Glutamatergic neuron (in vitro differentiated cells): ENCODE data around the gene TCF19. TPM values are rescaled to one million over a fixed set of nuclear protein-coding genes. Genes with fewer than 3 reads are reported as not detected.

Experiments used
- DNase-seq: peaks from one replicate; pipeline ENCODE4 v3.0.0; 2022
- H3K27ac Mint-ChIP-seq: one replicate; pipeline ENCODE4 v1.8.0; 2020; ENCODE audit warnings: mild to moderate bottlenecking, mixed read lengths, inconsistent platforms; ENCODE audit not compliant: unreplicated experiment
- H3K27me3 Mint-ChIP-seq: one replicate; pipeline ENCODE4 v1.8.0; 2020; ENCODE audit warnings: mild to moderate bottlenecking, moderate library complexity, mixed read lengths, inconsistent platforms; ENCODE audit not compliant: unreplicated experiment
- H3K36me3 Mint-ChIP-seq: one replicate; pipeline ENCODE4 v1.8.0; 2020; ENCODE audit warnings: mild to moderate bottlenecking, mixed read lengths, inconsistent platforms; ENCODE audit not compliant: unreplicated experiment
- H3K4me1 Mint-ChIP-seq: one replicate; pipeline ENCODE4 v1.8.0; 2020; ENCODE audit warnings: mild to moderate bottlenecking, low read depth, mixed read lengths, inconsistent platforms; ENCODE audit not compliant: unreplicated experiment
- H3K4me3 Mint-ChIP-seq: one replicate; pipeline ENCODE4 v1.8.0; 2020; ENCODE audit warnings: mild to moderate bottlenecking, mixed read lengths, inconsistent platforms; ENCODE audit not compliant: unreplicated experiment
- H3K9me3 Mint-ChIP-seq: one replicate; pipeline ENCODE4 v1.8.0; 2020; ENCODE audit warnings: mild to moderate bottlenecking, moderate library complexity, mixed read lengths, inconsistent platforms; ENCODE audit not compliant: unreplicated experiment
- total RNA-seq: library from RNA; stranded (reverse); fragmentation: NEBNext Ultra II Directional; extraction: Animal tissue kit (Norgen Biotek cat#: 25700); gene quantifications from one replicate; pipeline ENCODE4 v1.2.1, GENCODE V29; 2021; ENCODE audit not compliant: unreplicated experiment
- TF ChIP-seq, protein P1 (sequence below): fragments of 200-600 bp; sonication (generic); IDR thresholded peaks from one replicate; pipeline ENCODE4 v1.5.0; 2021; ENCODE audit not compliant: partially characterized antibody, unreplicated experiment

The TCF19 gene
- total RNA-seq, 1 donor from 2014 or later: 5.8 TPM

DNA sequence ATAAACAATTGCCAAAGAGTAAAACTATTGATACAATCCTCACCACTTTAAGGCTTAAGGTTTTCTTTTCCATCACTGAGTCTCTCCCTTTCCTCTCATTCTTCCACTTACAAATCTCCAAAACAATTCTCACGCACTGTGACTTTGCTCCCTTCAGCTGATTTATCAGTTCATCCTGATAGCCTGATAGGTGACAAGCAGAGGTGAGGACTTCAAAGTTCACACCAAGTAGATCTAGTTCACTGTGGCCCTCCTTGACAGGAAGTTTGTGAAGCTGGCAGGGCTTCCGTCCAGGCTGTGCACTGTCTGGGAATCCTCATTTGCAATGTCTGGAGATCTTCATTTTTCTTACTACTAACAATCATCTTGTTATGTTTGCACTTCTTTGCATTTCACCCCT, 47.2 kb downstream of the TCF19 start:
- no peaks in the 10 kb centered on the region for H3K36me3 Mint-ChIP-seq

DNA sequence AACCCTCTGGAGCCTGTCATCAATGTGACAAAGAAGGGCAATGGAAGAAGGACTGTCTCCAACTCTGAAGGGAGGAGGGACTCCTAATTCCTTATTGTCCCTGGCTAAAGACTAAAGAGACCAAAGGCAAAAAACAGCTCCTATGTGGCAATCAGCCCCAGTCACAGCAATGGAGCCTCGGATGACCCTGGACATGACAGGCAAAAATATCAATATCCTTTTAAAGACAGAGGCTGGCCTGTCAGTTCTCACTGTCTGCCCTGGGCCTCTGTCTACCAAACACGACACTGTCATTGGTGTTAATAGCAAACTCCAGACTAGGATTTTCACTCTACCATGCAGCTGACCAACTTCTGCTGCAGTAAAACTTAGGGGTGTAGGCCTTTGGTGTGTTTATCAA, 50.1 kb downstream of the TCF19 start:
- no peak overlapping the region for H3K27ac Mint-ChIP-seq
- no peak overlapping the region for H3K4me3 Mint-ChIP-seq
- no peak for DNase-seq
- H3K27me3 Mint-ChIP-seq: no peaks in the 10 kb centered on the region
- no peaks in the 10 kb centered on the region for H3K9me3 Mint-ChIP-seq
- H3K4me1 Mint-ChIP-seq: no peaks in the 10 kb centered on the region
- TF ChIP-seq, protein P1, sequence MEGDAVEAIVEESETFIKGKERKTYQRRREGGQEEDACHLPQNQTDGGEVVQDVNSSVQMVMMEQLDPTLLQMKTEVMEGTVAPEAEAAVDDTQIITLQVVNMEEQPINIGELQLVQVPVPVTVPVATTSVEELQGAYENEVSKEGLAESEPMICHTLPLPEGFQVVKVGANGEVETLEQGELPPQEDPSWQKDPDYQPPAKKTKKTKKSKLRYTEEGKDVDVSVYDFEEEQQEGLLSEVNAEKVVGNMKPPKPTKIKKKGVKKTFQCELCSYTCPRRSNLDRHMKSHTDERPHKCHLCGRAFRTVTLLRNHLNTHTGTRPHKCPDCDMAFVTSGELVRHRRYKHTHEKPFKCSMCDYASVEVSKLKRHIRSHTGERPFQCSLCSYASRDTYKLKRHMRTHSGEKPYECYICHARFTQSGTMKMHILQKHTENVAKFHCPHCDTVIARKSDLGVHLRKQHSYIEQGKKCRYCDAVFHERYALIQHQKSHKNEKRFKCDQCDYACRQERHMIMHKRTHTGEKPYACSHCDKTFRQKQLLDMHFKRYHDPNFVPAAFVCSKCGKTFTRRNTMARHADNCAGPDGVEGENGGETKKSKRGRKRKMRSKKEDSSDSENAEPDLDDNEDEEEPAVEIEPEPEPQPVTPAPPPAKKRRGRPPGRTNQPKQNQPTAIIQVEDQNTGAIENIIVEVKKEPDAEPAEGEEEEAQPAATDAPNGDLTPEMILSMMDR: no peak
- H3K36me3 Mint-ChIP-seq: no peaks in the 10 kb centered on the region

More for the DNA sequence above, 47.2 kb downstream of the TCF19 start:
- H3K27ac Mint-ChIP-seq: no peak overlapping the region
- no peaks in the 10 kb centered on the region for H3K9me3 Mint-ChIP-seq
- no peak overlapping the region for H3K4me3 Mint-ChIP-seq
- TF ChIP-seq, protein P1: no peak
- no peak for DNase-seq
- no peaks in the 10 kb centered on the region for H3K4me1 Mint-ChIP-seq
- no peaks in the 10 kb centered on the region for H3K27me3 Mint-ChIP-seq

DNA sequence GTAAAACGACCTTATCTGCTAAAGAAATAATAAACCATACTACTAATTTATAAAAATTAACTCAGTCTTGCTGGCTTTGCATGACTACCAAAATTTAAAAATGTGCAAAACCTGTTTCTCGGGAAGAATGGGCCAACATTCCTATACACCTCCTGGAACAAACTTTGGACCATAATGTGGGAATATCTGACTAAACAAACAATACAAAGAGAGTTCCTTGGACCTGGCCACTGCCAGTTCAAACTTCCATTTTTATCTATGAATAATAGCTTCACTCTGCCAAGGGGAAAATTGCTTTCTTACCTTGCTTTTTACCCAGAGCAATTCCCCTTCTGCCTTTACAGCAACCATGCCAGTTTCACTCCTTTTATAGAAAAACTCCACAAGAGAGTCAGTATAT, 50.7 kb downstream of the TCF19 start:
- no peak overlapping the region for H3K4me3 Mint-ChIP-seq
- no peak overlapping the region for H3K27ac Mint-ChIP-seq
- no peak for DNase-seq
- H3K4me1 Mint-ChIP-seq: no peaks in the 10 kb centered on the region
- no peaks in the 10 kb centered on the region for H3K27me3 Mint-ChIP-seq
- no peaks in the 10 kb centered on the region for H3K36me3 Mint-ChIP-seq
- TF ChIP-seq, protein P1: no peak
- no peaks in the 10 kb centered on the region for H3K9me3 Mint-ChIP-seq

DNA sequence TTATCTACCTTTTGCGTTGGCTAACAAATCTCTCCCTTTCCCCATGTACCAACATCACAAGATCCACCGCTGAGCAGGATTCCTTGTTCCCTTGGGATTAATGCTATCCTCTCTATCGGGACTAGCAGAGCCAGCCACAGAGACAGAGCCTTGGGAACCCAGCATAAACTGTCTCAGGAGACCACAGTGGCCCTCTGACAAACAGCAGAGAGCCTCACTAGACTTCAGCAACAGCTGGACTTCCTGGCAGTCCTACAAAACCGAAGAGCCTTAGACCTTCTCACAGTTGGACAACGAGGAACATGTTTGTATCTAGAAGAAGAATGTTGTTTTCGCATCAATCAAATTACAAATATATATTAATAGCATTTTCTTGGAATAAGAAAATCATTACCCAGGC, 51.7 kb downstream of the TCF19 start:
- TF ChIP-seq, protein P1: no peak
- DNase-seq: no peak
- no peaks in the 10 kb centered on the region for H3K4me1 Mint-ChIP-seq
- H3K9me3 Mint-ChIP-seq: no peaks in the 10 kb centered on the region
- no peaks in the 10 kb centered on the region for H3K36me3 Mint-ChIP-seq
- no peaks in the 10 kb centered on the region for H3K27me3 Mint-ChIP-seq
- H3K27ac Mint-ChIP-seq: no peak overlapping the region
- H3K4me3 Mint-ChIP-seq: no peak overlapping the region

DNA sequence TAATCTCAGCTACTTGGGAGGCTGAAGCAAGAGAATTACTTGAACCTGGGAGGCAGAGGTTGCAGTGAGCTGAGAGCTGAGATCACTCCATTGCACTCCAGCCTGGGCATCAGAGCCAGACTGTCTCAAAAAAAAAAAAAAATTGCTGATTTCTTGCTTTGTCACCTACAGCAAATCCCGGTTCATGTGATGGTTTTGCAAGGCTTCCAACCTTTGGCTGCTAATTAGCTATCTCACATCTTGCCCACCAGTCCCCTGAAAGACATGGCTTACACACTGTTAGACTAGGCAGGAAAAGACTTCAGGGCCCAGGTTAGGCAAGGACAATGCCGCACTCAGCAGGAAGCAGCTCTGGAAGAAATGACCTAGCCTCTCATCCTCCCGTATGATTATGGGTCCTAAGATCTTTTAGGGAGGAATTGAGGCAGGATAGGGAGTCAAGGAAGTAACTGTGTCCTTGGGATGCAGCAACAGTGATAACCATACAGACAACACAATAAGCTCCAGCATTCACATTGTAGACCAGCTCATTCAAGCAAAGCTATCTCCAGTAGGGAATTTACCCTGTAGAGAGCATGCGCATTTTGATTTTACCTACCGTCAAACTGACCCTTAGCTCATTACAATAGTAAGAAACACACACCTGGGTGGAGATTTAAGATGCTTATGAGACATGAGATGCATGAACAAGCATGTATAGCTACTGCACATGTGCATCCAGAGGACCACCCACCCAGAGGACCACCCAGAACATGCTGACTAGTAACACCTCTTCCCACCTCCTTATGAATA, 52.5 kb downstream of the TCF19 start:
- Mint-ChIP-seq H3K36me3 (no peaks in the 10 kb centered on the region), H3K27ac (no peak overlapping the region), H3K9me3 (no peaks in the 10 kb centered on the region), H3K27me3 (no peaks in the 10 kb centered on the region), H3K4me1 (no peaks in the 10 kb centered on the region), H3K4me3 (no peak overlapping the region)
- no peak for DNase-seq
- TF ChIP-seq, protein P1: no peak
